A549 (cell line): ENCODE measurements around the gene B2M.

Source experiments
- CTCF ChIP-seq: fragments of >200 bp; sonication (Bioruptor Twin); formaldehyde crosslinking; IDR thresholded peaks from 3 replicates; pipeline ENCODE4 v1.5.1; 2016
- ELK1 ChIP-seq: fragments of 150-350 bp; IDR thresholded peaks from 2 replicates; pipeline ENCODE4 v1.6.1; 2014; ENCODE audit warnings: low read depth, mild to moderate bottlenecking, low read length
- GATA3 ChIP-seq: IDR thresholded peaks from 2 replicates; pipeline ENCODE4 v1.6.1; 2012; ENCODE audit warnings: borderline replicate concordance
- HMGXB4 ChIP-seq: fragments of 250-450 bp; sonication (Bioruptor Pico); IDR thresholded peaks from 2 replicates; pipeline ENCODE4 v1.5.0; 2021; ENCODE audit warnings: mild to moderate bottlenecking, moderate library complexity, borderline replicate concordance
- HOXB13 ChIP-seq: fragments of 250-450 bp; sonication (Bioruptor Pico); IDR thresholded peaks from 2 replicates; pipeline ENCODE4 v1.5.0; 2020; ENCODE audit warnings: low read depth, mild to moderate bottlenecking, moderate library complexity
- JUN ChIP-seq, 2 experiments: fragments of >200 bp; sonication (Bioruptor Twin); formaldehyde crosslinking; IDR thresholded peaks; 2 replicates in 1 of 2; 3 replicates in 1 of 2; pipeline ENCODE4 v1.6.1; 2016 to 2017
- MAZ ChIP-seq: fragments of 150-350 bp; IDR thresholded peaks from 2 replicates; pipeline ENCODE4 v1.6.1; 2014; ENCODE audit warnings: antibody characterized with exemption, low read depth, low read length, borderline replicate concordance
- NPAS2 ChIP-seq: fragments of 250-450 bp; sonication (Bioruptor Pico); IDR thresholded peaks from 2 replicates; pipeline ENCODE4 v1.8.0; 2022; ENCODE audit warnings: mild to moderate bottlenecking, moderate library complexity, borderline replicate concordance
- POLR2A ChIP-seq: IDR thresholded peaks from 2 replicates; pipeline ENCODE4 v1.6.1; 2012; ENCODE audit warnings: mild to moderate bottlenecking, low read length
- POLR2AphosphoS2 ChIP-seq: conservative IDR thresholded peaks from 2 replicates; pipeline ENCODE4 v1.6.1; 2012; ENCODE audit warnings: low read length, improper control_type of control experiment, inconsistent platforms
- RAD21 ChIP-seq, 2 experiments: fragments of >200 bp in 1 of 2; sonication (Bioruptor Twin) in 1 of 2; formaldehyde crosslinking in 1 of 2; IDR thresholded peaks in 1 of 2; conservative IDR thresholded peaks in 1 of 2; 2 replicates in 1 of 2; 3 replicates in 1 of 2; pipeline ENCODE4 v1.6.1; 2012 to 2018; ENCODE audit warnings: inconsistent platforms in 1 of 2
- SREBF2 ChIP-seq: fragments of 450-650 bp; IDR thresholded peaks from 2 replicates; pipeline ENCODE4 v1.6.1; 2014; ENCODE audit warnings: mild to moderate bottlenecking, moderate library complexity

GRCh38 chr15:44661576-44661975, 49.7 kb upstream of the B2M start:
- no peak for TF ChIP-seq CTCF
- no peak for TF ChIP-seq SREBF2
- TF ChIP-seq ELK1, result no peak
- no peak for TF ChIP-seq NPAS2 (CRISPR knock-in tag)
- no peak for TF ChIP-seq POLR2A
- no peak for TF ChIP-seq RAD21 (conservative IDR thresholded peaks at IDR 0.05 in 1 of 2, IDR thresholded peaks at IDR 0.05 in 1 of 2)
- TF ChIP-seq HOXB13, result no peak
- TF ChIP-seq GATA3, result no peak
- TF ChIP-seq POLR2AphosphoS2, result no peak
- no peak for TF ChIP-seq MAZ
- no peak for TF ChIP-seq HMGXB4
- no peak for TF ChIP-seq JUN (IDR thresholded peaks at IDR 0.05)
